ENCODE measurements around the gene DLG2.
"Not testable (repeated sequence)": the region's sequence is repeated elsewhere in the genome, so short reads cannot be mapped to it uniquely, and the experiment has no call there.

DLG2 gene

DNA sequence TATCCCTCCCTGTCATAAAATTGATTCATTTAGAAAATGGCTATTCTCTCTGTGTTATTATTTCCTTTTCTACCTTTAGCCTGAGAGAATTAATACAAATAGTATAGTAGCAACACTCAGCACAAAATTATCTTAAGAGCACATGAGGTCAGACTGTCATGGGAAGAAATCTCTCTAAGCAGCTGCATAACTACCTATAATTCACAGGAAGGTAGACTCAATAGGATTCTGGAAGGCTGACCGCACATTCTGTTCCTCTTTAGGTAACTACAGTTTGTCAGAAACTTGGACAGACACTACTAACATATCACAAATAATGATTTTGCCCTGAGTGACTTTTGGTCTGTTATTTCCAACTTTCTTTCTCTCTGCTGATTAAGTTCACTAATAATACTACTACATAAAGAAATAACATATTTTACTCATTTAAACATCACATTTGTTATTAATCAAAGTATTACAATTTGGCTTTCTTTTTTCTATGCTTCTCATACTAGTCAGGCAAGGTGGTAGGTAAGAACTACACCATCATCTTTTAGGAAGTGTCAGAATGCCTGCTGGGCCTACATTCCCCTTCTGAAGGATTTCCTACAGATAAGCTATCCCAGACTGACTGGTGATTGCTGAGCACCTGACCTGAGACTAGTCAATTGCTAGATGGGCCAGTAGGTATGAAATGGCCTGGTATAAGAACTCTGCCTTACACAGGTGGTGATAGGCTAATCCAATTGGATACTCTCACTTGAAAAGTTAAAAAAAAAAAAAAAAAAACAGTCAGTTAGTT, 325.1 kb downstream of the DLG2 start:
- DNase-seq = no peak

DNA sequence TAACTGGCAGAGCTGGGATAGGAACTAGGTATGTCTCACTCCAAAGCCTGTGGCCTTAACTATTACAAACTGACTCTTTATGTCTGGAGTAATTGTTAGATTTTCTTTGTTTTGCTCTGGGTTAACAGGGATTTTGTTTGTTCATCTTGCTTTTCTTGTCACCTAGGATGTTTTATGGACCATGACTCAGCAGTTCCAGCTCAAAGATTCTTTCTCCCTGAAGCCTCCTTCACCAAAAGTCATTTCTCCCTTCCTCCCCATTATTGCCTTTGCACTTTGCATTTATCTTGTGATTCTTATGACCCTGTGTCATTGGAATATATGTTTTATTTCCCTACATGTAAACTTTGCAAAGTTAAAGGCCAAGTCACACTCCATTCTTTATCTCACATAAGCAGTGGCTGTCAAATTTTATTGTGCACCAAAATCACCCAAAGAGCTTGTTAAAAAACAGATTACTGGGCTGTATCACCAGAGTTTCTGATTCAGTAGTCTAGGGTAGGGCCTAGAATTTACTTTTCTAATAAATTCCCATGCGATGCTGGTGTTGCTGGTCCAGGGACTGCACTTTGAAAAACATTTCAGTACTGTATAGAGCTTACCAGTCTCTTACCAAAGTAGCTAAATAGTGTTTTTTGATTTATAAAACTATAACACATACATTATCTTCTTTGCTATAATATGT, 327.7 kb downstream of the DLG2 start:
- no peak for DNase-seq

DNA sequence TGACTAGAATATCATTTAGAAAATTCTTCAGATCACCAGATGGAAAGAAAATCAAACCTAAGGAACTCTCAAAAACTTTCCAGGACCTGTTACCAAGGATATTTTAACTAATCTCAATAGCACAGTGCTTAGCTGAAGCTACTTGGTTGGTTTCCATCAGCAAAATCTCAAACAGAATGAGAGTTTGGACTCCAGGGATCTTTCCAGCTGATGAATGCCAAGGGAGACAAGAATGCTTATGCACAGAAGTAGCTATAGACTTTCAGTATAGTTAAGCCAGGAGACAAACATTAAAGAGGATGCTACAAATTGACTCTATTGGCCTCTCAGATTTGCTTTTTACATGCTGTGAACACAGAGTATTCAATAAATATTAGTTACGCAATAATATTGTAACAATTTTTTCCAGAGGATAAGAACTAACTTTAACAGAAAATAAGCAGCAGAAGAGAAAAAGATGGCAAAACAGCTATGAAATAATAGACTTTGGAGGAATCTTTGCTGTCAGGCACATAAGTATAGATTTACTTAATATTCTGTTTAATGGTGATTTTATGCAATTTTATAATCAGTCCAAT, 331.4 kb downstream of the DLG2 start:
- DNase-seq = no peak

DNA sequence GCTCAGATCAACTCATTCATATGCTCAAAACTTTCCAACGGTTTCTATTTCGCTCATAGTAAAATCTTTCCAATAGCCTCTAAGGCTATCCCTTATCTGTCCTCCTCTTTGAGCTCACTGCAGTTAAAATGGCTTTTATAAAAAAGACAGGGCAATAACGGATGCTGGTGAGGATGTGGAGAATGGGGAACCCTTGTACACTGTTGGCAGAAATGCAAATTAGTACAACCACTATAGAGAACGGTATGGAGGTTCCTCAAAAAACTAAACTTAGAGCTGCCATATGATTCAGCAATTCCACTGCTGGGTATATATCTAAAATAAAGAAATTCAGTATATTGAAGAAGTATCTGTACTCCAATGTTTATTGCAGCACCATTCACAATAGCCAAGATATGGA, 345.6 kb downstream of the DLG2 start:
- DNase-seq = no peak

DNA sequence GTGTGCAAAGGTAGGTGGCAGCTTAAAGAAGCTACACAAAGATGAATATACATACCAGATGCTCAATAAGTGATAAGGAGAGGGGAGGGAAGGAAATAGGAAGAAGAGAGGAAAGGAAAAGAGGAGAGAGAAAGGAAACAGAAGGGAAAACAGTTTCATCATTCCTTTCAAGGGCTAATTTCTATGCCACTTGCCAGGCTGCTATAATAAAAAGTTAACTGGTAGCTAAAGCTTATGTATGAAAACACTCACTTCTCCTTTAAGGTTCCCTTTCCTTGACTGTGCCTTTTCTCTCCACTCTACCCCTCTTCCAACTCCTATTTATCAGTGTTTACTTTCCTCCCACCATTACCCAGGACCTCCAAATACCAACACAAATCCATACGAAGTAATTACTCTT, 347.9 kb downstream of the DLG2 start:
- no peak for DNase-seq

DNA sequence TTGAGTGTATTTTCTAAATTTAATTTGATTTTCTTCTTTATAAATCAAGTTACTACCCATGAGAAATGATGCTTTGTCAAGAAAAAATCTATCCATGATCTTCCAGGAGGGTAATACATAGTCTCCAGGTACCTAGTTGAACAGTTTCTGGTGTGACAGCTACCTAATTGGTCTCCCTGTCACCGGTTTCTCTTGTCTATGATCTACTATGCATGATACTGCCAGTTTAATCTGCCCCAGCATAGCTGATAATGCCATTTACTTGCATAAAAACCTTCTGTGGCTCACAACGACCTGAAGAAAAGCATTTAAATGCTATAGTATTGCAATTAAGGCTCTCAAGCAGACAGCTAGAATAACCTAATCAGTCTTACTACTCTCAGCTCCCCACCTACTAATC, 349.5 kb downstream of the DLG2 start:
- no peak for DNase-seq

DNA sequence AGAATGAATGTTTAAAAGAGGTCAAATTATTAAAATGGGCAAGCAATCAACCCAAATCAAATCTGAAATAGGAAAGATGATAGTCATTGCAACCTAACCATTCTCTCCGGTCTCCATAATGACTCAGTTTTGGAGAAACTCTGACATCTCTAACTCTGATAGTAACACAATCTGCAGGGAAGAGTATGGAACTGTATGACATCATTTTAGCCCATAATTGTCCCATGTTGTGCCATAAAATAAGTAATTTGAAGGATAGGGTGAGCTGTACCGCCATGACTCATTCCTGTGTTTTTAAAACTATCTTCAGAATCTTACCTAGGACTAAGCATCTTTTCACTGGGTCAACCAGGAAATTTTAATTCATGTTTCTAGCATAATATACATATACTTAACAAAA, 350.8 kb downstream of the DLG2 start:
- DNase-seq = no peak

DNA sequence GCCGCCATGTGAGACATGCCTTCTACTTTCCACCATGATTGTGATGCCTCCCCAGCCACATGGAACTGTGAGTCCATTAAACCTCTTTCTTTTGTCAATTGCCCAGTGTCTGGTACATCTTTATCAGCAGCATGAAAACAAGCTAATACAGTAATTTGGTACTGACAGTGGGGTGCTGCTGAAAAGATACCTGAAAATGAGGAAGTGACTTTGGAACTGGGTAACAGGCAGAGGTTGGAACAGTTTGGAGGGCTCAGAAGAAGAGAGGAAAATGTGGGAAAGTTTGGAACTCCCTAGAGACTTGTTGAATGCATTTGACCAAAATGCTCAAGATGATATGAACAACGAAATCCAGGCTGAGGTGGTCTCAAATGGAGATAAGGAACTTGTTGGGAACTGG, 356.8 kb downstream of the DLG2 start:
- DNase-seq = not testable (repeated sequence)

DNA sequence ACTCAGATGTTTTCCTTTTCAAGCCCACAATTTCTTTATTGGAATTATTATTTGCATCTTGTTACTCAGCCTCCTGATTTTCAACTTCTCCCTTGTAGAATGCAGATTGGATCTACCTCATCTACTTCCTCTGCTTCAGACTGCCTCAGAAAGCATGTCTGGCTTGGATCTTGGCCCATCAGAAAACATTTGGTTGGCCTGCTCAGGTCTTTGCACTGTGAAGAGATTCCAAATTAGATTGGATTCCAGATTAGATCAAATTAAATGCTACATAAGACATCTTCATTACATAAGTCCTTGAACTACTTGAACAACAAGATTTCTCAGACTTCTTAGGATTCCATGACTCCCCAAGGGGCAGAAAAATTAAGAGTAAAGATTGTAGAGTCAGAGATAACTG, 358.0 kb downstream of the DLG2 start:
- no peak for DNase-seq

DNA sequence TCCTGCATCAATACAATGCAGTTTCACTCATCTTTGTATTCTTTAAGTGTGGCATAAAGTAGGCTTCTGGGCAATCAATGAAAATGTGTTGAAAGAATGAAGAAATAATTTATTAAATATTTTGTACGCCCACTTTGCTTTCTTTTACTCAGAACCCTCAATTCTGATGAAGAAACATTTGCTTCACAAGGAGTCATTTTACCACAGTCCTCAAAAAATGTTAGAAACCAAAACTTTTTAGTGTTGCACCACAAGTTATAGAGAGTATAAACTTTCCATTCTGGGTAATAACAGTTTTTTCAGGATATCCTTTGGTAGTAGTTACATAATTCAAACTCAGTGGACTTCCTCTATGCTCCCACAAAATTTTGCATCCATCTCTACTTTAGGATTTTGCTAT, 360.5 kb downstream of the DLG2 start:
- no peak for DNase-seq

DNA sequence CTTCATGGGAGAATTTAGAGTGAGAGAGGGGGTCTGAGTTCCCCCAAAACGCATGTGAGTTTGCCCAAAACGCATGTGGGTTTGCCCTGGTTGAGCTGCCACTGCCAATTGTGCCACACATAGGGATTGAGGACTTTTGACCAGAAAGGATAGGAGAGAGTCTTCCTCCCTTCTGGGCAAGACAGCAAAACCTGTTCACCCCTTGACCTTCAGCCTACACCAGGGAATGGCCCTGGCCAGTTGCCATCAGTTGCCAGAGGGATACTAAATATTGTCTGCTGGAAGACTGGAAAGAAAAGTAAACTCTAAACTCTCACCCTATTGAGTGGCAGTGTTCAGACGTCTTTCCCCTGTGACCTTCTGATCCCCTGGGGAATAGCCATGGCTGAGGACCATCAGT, 363.8 kb downstream of the DLG2 start:
- DNase-seq = no peak

DNA sequence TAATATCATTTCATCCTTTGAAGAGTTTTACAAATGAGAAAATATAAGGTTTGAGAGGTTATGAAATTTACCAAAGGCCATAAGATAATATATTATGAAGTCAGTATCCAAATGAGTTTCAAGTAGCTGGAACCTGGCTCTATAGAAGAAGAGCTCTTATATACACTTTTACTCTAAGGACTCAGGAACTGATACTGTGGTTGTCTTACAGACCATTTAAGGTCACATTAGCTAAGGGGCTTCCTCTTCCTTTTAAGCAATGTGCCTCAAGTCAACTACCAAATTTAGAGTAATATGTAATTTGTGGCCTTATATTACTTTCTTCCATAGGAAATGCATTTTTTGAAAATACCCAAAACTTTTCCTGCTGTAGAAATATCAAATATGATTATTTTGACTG, 369.3 kb downstream of the DLG2 start:
- no peak for DNase-seq

DNA sequence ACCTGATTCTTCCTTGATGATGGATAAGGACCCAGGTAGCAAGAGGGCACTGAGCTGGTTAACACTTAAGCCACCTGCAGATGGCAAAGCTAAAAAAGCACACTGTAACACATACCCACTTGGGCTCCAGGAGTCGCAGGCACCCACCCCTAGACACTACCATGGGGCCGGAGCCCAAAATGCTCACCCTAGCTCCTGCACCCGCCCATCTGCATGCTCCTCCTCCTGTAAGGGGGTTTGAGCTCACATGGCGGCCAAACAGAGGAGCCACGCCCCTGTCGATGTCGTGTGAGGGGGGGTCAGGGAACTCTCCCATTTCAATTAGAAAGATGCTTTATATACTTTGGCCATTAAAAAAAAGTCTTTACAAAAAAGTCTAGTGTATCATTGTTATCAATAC, 370.7 kb downstream of the DLG2 start:
- no peak for DNase-seq

DNA sequence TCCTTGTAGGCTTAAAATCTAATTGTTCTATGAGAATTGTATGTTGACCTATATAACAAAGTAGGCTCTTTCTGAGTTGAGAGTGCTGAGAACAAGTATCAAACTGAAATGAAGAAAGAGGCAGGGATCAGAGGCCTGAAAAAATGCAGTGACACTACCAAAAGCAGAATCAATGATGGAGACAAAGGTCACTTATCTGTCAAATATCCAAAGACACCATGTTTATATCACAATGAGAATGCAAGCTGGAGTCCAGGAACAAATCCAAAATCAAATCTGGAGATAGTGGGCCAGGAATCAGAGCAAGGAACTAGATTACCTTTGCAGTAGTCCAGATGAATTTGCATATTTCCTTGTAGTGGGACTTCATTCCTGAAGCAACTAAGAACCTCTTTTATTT, 377.7 kb downstream of the DLG2 start:
- no peak for DNase-seq

DNA sequence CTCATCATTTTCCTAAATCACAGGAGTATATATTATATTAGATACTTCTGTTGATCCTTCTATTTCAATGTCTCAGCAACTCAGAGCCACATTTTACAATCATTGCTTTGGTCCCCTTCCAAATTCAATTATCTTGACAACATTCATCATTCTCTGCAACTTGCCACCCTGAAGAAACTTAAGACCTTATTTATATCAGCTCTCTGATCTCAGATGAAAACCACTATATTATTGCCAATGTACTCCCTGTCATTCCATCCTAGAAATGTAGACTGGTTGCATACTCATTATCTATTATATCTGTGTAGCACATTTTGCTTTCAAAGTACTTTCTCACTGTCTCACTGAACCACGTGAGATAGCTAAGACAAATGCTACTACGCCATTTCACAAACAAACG, 379.3 kb downstream of the DLG2 start:
- no peak for DNase-seq

DNA sequence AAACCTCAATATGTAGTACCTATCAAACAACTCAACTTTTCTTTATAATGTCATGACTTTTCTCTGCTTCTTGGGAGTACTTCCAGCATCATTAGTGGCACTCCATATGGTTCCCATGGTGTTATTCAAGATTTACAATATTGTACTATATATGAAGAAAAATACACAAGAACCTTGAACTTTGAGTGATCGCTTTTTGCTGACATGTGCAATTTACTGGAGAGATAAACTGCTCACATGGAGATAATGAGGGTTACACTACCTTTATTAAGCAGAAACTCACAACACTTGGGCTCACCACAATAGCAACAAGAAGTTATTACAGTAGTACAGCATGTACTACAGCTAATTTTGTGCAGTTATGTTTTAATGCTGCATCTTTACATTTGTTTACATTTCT, 388.2 kb downstream of the DLG2 start:
- DNase-seq = no peak

DNA sequence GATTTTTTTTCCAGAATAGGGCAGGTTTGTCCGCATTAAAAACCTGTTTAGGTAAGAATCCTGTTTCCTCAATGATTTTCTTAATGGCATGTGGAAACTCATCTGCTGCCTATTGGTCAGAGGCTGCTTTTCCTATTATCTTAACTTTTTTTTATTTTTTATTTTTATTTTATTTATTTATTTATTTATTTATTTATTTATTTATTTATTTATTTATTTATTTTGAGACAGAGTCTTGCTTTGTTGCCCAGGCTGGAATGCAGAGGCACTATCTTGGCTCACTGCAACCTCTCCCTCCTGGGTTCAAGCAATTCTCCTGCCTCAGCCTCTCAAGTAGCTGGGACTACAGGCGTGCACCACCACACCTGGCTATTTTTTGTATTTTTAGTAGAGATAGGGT, 389.1 kb downstream of the DLG2 start:
- DNase-seq = not testable (repeated sequence)

DNA sequence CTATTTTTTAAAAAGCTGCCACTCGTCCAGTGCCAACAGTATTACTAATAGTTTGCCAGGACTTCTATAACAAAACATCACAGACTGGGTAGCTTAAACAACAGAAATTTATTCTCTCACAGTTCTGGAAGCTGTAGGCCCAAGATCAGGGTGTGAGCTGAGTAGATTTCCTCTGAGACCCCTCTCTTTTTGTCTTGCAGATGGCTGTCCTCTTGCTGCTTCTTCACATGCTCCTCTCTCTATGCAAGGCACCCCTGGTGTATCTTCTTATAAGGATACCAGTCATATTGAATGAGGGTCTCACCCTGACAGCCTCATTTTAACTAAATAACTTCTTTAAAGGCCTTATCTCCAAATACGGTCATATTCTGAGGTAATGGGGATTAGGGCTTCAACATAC, 390.9 kb downstream of the DLG2 start:
- no peak for DNase-seq

DNA sequence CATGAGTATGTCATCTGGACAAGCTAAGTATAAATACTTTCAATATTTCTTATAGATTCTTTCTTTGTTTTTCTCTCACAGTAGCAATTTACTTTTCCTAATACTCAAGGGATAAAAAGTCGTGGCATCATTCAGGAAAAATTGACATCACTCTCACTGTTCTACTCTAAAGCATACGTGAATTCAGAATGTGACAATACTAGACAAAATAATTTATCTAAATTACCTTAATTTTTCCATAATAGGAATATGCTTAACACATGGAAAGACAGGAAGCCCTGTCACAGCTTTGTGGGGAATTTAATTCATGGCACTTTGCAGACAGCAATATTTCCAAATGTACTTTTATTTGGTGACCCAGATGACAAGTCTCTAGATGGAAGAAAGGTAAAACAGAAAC, 394.6 kb downstream of the DLG2 start:
- DNase-seq = no peak

DNA sequence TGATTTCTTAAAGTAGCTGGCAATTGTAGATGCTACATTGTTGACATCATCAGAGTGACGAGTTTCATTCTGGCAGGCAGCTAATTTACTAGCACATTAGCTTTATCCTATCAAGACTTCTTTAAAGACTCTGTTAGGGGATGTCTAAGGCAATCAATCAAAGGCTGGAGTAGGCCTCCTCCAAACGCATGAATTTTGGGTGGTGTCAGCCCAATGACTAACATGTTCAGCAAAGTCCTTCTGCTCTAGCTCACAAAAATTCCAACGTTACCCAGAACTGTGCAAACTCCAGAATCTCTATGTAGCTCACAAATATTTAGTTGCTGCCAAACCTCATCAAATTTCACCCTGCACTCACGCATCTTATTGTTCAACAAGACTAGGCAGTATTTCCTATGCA, 395.6 kb downstream of the DLG2 start:
- DNase-seq = no peak

DNA sequence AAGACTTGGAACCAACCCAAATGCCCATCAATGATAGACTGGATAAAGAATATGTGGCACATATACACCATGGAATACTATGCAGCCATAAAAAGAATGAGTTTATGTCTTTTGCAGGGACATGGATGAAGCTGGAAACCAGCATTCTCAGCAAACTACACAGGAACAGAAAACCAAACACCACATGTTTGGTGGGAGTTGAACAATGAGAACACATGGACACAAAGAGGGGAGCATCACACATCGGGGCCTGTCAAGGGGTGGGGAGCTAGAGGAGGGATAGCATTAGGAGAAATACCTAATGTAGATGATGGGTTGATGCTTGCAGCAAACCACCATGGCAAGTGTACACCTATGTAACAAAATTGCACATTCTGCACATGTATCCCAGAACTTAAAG, 397.4 kb downstream of the DLG2 start:
- DNase-seq = not testable (repeated sequence)

DNA sequence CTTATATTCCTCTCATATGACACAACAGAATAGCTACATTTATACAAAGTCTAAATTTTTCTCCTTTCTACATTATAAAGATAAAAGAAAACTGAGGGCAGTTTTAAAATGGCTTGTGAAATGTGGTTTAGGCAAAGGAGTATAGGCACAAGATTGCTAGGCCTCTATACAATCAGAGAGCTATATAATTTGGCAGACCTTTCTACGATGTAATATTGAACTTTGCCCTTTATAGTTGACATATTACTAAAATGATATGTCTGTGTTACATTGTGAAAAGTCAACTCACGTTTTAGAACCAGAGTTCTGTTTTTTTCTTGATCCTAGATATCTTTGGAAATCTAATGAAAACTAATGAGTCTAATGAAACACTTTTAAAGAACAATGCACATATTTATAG, 430.2 kb downstream of the DLG2 start:
- no peak for DNase-seq

DNA sequence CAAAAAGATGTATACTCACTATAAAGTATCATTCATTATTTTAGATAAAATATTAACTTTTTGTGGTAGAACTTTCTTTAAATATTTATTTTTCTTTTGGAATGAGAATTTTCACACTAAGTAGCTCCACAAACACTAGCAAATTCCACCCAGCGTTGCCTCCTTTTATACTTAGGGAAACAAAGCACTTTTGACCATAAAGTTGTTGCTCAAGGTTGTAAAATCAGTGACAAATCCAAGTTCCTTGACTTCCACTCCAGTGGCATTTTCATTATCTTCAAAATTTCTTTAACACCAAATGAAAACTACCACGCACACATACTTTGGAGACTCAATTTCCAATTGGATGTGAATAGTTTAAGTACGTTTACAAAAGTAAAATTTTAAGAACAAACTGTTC, 431.2 kb downstream of the DLG2 start:
- DNase-seq = no peak

DNA sequence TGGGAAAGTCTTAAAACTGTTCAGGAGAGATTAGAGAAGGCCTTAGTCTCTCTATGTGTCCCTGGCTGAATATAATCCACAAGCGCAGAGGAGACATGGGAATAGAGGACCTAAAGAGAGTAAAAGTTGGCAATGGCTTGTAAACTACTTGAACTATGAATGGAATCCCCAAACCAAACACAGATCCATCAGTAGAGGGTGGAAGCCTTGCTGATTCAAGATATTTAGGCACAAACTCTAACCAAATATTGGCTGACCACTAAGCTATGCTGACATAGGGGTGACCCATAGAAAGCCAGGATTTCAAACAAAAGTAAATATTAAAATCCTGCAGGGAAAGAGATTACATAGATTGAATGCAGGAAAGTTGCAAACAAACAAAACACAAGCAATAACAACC, 439.2 kb downstream of the DLG2 start:
- DNase-seq = no peak

DNA sequence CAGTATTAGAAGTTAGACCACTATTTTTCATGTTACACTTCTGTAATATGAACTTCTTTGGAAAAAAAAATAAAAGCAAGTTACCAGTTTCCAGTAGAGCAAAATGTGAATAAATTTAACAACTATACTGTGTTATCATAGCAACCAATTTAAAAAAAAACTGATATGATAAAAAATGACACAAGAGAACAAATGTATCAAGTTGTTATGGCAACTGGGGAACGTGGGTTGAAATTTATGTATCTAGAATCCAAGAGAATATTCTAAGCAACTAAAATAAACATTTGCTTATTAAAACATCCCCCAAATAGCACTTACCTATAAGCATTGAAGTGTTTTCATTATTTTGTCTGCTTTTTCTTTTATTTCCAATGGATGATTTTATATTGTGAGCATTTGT, 442.4 kb downstream of the DLG2 start:
- no peak for DNase-seq
